IMR-90 (cell line): ENCODE results near the gene GPR180. TPM values are rescaled to one million over a fixed set of nuclear protein-coding genes. Genes with fewer than 3 reads are reported as not detected.

Experiments
- ATAC-seq: fragments of 200-7000 bp; cut with Tn5 transposase; 2 replicates; pipeline ENCODE4 v1.9.1; 2020; ENCODE audit warnings: low read depth, mild to moderate bottlenecking, moderate library complexity
- BruUV-seq: library from RNA; stranded (reverse); fragments of 400-500 nt; replicated peaks from 2 replicates; lab custom pipeline; 2021; lab: Mats Ljungman, UMichigan
- CTCF ChIA-PET: fragments of 300-600 bp; formaldehyde crosslinking; extraction: SDS; loops from one replicate; lab custom pipeline; 2021; ENCODE audit warnings: antibody characterized with exemption; lab: Yijun Ruan, JAX
- POLR2A ChIA-PET: fragments of 300-600 bp; sonication (Branson Sonifier 250); formaldehyde crosslinking; loops from one replicate; lab custom pipeline; 2022; ENCODE audit warnings: antibody characterized with exemption; ENCODE audit not compliant: unreplicated experiment; lab: Charles Lee
- DNase-seq: peaks from one replicate; pipeline ENCODE4 v3.0.0; 2013
- H2AFZ ChIP-seq: replicated peaks from 2 replicates; pipeline ENCODE3; 2013; ENCODE audit warnings: low read length, mild to moderate bottlenecking; ENCODE audit not compliant: poor library complexity
- H2AK5ac ChIP-seq: 2 replicates; pipeline ENCODE4 v1.6.1; 2013; ENCODE audit warnings: low read depth, low read length, inconsistent platforms
- H2AK9ac ChIP-seq: replicated peaks from 2 replicates; pipeline ENCODE3; 2013; ENCODE audit warnings: mild to moderate bottlenecking, low read depth, low read length, moderate library complexity; ENCODE audit not compliant: poor library complexity
- H2BK120ac ChIP-seq: 2 replicates; pipeline ENCODE4 v1.6.1; 2013; ENCODE audit warnings: low read depth, low read length, inconsistent platforms
- H2BK15ac ChIP-seq: 3 replicates; pipeline ENCODE4 v1.6.1; 2013; ENCODE audit warnings: low read depth, low read length, inconsistent platforms
- H2BK20ac ChIP-seq: 2 replicates; pipeline ENCODE4 v1.6.1; 2013; ENCODE audit warnings: low read depth, mild to moderate bottlenecking, inconsistent platforms, low read length, moderate library complexity
- H2BK5ac ChIP-seq: 2 replicates; pipeline ENCODE4 v1.6.1; 2013; ENCODE audit warnings: mild to moderate bottlenecking, low read depth, low read length, inconsistent platforms; ENCODE audit not compliant: poor library complexity, severe bottlenecking
- H3K14ac ChIP-seq: replicated peaks from 2 replicates; pipeline ENCODE4 v1.6.1; 2013; ENCODE audit warnings: low read depth, low read length, inconsistent platforms
- H3K18ac ChIP-seq: 2 replicates; pipeline ENCODE4 v1.6.1; 2013; ENCODE audit warnings: low read depth, low read length, control low read depth
- H3K23ac ChIP-seq: 2 replicates; pipeline ENCODE4 v1.6.1; 2013; ENCODE audit warnings: low read depth, low read length, inconsistent platforms
- H3K27ac ChIP-seq: 2 replicates; pipeline ENCODE4 v1.5.1; 2013; ENCODE audit warnings: mild to moderate bottlenecking, control low read depth, low read length; ENCODE audit not compliant: insufficient read depth
- H3K27me3 ChIP-seq: 2 replicates; pipeline ENCODE4 v1.6.1; 2013; ENCODE audit warnings: low read length; ENCODE audit not compliant: control insufficient read depth, insufficient read depth
- H3K36me3 ChIP-seq: 2 replicates; pipeline ENCODE4 v1.6.1; 2013; ENCODE audit warnings: low read length, mixed read lengths; ENCODE audit not compliant: control insufficient read depth, insufficient read depth
- H3K4ac ChIP-seq: 2 replicates; pipeline ENCODE4 v1.6.1; 2013; ENCODE audit warnings: low read depth, low read length, inconsistent platforms
- H3K4me1 ChIP-seq: 2 replicates; pipeline ENCODE4 v1.6.1; 2013; ENCODE audit warnings: low read length, mixed read lengths; ENCODE audit not compliant: control insufficient read depth, insufficient read depth
- H3K4me2 ChIP-seq: 2 replicates; pipeline ENCODE4 v1.6.1; 2013; ENCODE audit warnings: low read depth, mild to moderate bottlenecking, control low read depth, low read length, moderate library complexity
- H3K4me3 ChIP-seq: 2 replicates; pipeline ENCODE4 v1.5.1; 2013; ENCODE audit warnings: low read depth, mild to moderate bottlenecking, control low read depth, low read length, moderate library complexity; ENCODE audit not compliant: insufficient read depth
- H3K56ac ChIP-seq: 2 replicates; pipeline ENCODE4 v1.6.1; 2013; ENCODE audit warnings: low read length, inconsistent platforms; ENCODE audit not compliant: insufficient read depth; ENCODE audit errors: extremely low read depth
- H3K79me1 ChIP-seq, 2 experiments: 2 replicates each; pipeline ENCODE4 v1.6.1; 2013; ENCODE audit warnings: low read length in 2 of 2, inconsistent platforms in 1 of 2, low read depth in 1 of 2
- H3K9ac ChIP-seq: 2 replicates; pipeline ENCODE4 v1.6.1; 2013; ENCODE audit warnings: low read depth, low read length, control low read depth
- H3K9me1 ChIP-seq: 2 replicates; pipeline ENCODE4 v1.6.1; 2013; ENCODE audit warnings: low read length, inconsistent platforms; ENCODE audit not compliant: insufficient read depth
- H3K9me3 ChIP-seq: 2 replicates; pipeline ENCODE4 v1.6.1; 2013; ENCODE audit warnings: low read length; ENCODE audit not compliant: control insufficient read depth, insufficient read depth
- H4K20me1 ChIP-seq: 2 replicates; pipeline ENCODE4 v1.6.1; 2013; ENCODE audit warnings: low read length, inconsistent platforms; ENCODE audit not compliant: insufficient read depth
- H4K5ac ChIP-seq: 2 replicates; pipeline ENCODE4 v1.6.1; 2013; ENCODE audit warnings: mild to moderate bottlenecking, low read depth, low read length, control low read depth
- H4K8ac ChIP-seq, 2 experiments: 2 replicates each; pipeline ENCODE4 v1.6.1; 2013; ENCODE audit warnings: low read depth in 2 of 2, low read length in 2 of 2, control low read depth in 1 of 2, inconsistent platforms in 1 of 2
- H4K91ac ChIP-seq: 2 replicates; pipeline ENCODE4 v1.6.1; 2013; ENCODE audit warnings: low read depth, low read length, inconsistent platforms; ENCODE audit not compliant: insufficient read depth
- CTCF ChIP-seq: conservative IDR thresholded peaks from 2 replicates; pipeline ENCODE4 v1.5.1; 2012; ENCODE audit warnings: mild to moderate bottlenecking, low read depth, low read length, improper control_type of control experiment
- MAFK ChIP-seq: IDR thresholded peaks from 2 replicates; pipeline ENCODE4 v1.6.1; 2012; ENCODE audit warnings: low read depth, low read length, improper control_type of control experiment
- MAZ ChIP-seq: IDR thresholded peaks from 2 replicates; pipeline ENCODE4 v1.6.1; 2012; ENCODE audit warnings: low read depth, mild to moderate bottlenecking, low read length, improper control_type of control experiment, moderate library complexity, borderline replicate concordance
- RCOR1 ChIP-seq: IDR thresholded peaks from 2 replicates; pipeline ENCODE4 v1.6.1; 2012; ENCODE audit warnings: mild to moderate bottlenecking, low read length, improper control_type of control experiment; ENCODE audit not compliant: insufficient replicate concordance
- RFX5 ChIP-seq: IDR thresholded peaks from 2 replicates; pipeline ENCODE4 v1.8.0; 2012; ENCODE audit warnings: low read depth, mild to moderate bottlenecking, low read length, moderate library complexity
- USF2 ChIP-seq: fragments of 150-350 bp; IDR thresholded peaks from 2 replicates; pipeline ENCODE4 v1.6.1; 2017; ENCODE audit warnings: mild to moderate bottlenecking, antibody characterized with exemption, low read length, low read depth
- WGBS, 2 experiments: methylation state at CpG; one replicate each; pipeline versions ENCODE4 v1.1.5 to v1.1.7; 2013; ENCODE audit warnings: missing lambda C conversion rate in 2 of 2; ENCODE audit not compliant: insufficient read length in 1 of 2; ENCODE audit errors: extremely low coverage in 2 of 2; 5-methylcytosine and 5-hydroxymethylcytosine counted together
- dilution Hi-C: fragments of 300-500 bp; cut with HindIII; formaldehyde crosslinking; loops from one replicate; pipeline ENCODE4 v1.14.3; 2018; ENCODE audit warnings: low sequenced_read_pairs; ENCODE audit not compliant: unreplicated experiment
- in situ Hi-C: fragments of 300-500 bp; cut with MboI; formaldehyde crosslinking; loops from 3 replicates; pipeline ENCODE4 v1.14.3; 2019; ENCODE audit warnings: low sequenced_read_pairs, inconsistent platforms, mixed read lengths
- intact Hi-C: fragments of 100-400 bp; cut with micrococcal nuclease; formaldehyde crosslinking; loops from 2 replicates; pipeline ENCODE4 v1.10.0; 2022
- polyA plus RNA-seq, 3 experiments: library from polyadenylated mRNA; depleted of rRNA; stranded (reverse); fragments of >200 nt; gene quantifications; 2 replicates each; pipeline ENCODE4 v1.2.3, GENCODE V29; 2012; ENCODE audit warnings: low replicate concordance in 1 of 3
- total RNA-seq: library from RNA; depleted of rRNA; stranded (reverse); fragments of >200 nt; gene quantifications from 2 replicates; pipeline ENCODE4 v1.2.3, GENCODE V29; 2012

GPR180 gene
- total and polyA plus RNA-seq, 2 of the 4 experiments (the other 2 are of a cell fraction) = 2.8 to 10.8 TPM

- Histone ChIP-seq H3K18ac (no peak overlapping the region), H3K23ac (no peak overlapping the region), H3K56ac (no peak overlapping the region), H3K9me3 (no peaks in the 10 kb centered on the region), H4K5ac (no peak overlapping the region), H3K9me1 (no peaks in the 10 kb centered on the region), H3K4ac (no peak overlapping the region), H3K9ac (no peak overlapping the region), H3K4me2 (no peak overlapping the region), H3K14ac (no peak overlapping the region), H2AK9ac (no peak overlapping the region), H2AFZ (no peak overlapping the region), H2BK20ac (no peak overlapping the region), H2BK5ac (no peak overlapping the region), H3K27me3 (no peaks in the 10 kb centered on the region), H3K27ac (no peak overlapping the region), H3K4me1 (peaks cover 3% of the 10 kb centered on the region; the same call in 1 of the 2 replicates), H4K91ac (no peak overlapping the region), H2BK15ac (no peak overlapping the region), H3K4me3 (no peak overlapping the region), H4K20me1 (no peaks in the 10 kb centered on the region), H2BK120ac (no peak overlapping the region), H2AK5ac (no peak overlapping the region), H3K79me1 (no peaks in the 10 kb centered on the region), H3K36me3 (peaks cover 2% of the 10 kb centered on the region; the same call in 1 of the 2 replicates), H4K8ac (no peak overlapping the region)
- ChIA-PET POLR2A (no interaction called here), CTCF (interaction anchor here (0.6 kb wide), 1 partner anchor 743 kb away, joined by 3 read pairs; no protein-coding TSS in a partner anchor)
- dilution Hi-C loops (no loop called here), in situ Hi-C loops (no loop called here), intact Hi-C loops (no loop called here)
- DNase-seq (no peak), ATAC-seq (no peak)
- no CpG with 5 or more reads among the region's 1 CpG for WGBS, 2 experiments
- no peak for TF ChIP-seq RFX5
- TF ChIP-seq RCOR1 = no peak
- no peak for TF ChIP-seq USF2
- no peak for TF ChIP-seq MAFK
- TF ChIP-seq MAZ = no peak
- TF ChIP-seq CTCF = no peak
- BruUV-seq = no TSS peak
Observed at GRCh38 chr13:94636942-94637578, 35.4 kb downstream of the GPR180 start.
